HG03378 (cell line): ENCODE data around the gene POU6F1.
"Not testable (repeated sequence)": the region's sequence is repeated elsewhere in the genome, so short reads cannot be mapped to it uniquely, and the experiment has no call there.

Experiments
- ATAC-seq: cut with Tn5 transposase; IDR thresholded peaks from one replicate; pipeline ENCODE4 v1.9.1; 2021; ENCODE audit warnings: mild to moderate bottlenecking, moderate library complexity; ENCODE audit not compliant: unreplicated experiment

Gene POU6F1

GRCh38 chr12:51217968-51218606, at the start of gene POU6F1:
TSS of gene POU6F1 (minus strand) at chr12:51218062. CDS start at chr12:51206836, 11,226 bp downstream.
- ATAC-seq = peak; percentile 53

- ATAC-seq = no peak
Observed at GRCh38 chr12:51265024-51265423, 47.2 kb upstream of the POU6F1 start.

- ATAC-seq = no peak
Observed at GRCh38 chr12:51264297-51264696, 46.4 kb upstream of the POU6F1 start.

DNA sequence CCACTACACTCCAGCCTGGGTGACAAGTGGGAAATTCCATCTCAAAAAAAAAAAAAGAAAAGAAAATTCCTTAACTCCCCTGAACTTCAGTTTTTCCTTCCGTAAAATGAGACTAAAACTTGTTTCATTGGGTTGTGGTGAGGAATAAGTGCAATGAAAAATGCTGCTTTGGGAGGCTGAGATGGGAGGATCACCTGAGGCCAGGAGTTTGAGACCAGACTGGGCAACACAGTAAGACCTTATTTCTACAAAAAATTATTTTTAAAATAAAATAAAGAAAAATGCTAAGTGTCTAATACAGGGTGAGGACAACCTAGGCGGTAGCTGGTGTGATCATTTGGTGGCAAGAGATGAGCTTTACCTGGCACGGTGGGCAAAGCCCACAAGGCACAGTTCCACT, 45.5 kb upstream of the POU6F1 start:
- ATAC-seq = no peak

- no peak for ATAC-seq
Observed at GRCh38 chr12:51262758-51263177, 44.9 kb upstream of the POU6F1 start.

DNA sequence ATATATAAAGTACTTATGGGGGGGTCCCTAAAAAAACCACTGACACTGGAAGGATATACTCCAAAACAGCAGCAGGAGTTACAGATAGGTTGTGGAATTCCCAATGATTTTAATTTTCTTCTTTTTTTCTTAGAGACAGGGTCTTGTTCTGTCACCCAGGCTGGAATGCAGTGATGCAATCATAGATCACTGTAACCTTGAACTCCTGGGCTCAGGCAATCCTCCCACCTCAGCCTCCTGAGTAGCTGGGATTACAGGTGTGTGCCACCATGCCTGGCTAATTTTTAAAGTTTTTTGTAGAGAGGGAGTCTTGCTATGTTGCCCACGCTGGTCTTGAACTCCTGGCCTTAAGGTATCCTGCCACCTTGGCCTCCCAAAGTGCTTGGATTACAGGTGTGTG, 41.7 kb upstream of the POU6F1 start:
- ATAC-seq = not testable (repeated sequence)

DNA sequence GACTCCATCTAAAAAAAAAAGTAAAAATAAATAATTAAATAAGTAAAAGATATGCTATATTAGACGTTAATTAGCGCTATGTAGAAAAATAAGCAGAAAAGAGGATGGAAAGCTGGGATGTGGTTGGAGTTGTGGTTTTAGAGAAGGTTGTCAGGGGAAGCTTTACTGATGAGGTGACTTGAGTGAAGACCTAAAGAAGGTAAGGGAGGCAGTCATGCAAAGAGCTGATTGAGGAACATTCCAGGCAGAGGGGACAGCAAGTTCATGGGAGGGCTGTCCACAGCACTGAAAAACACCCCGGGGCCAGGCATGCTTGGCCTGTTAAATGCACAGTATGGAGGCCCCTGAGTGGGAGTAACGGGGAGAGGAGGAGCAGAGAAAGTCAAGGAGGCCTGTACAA, 36.7 kb upstream of the POU6F1 start:
- no peak for ATAC-seq

DNA sequence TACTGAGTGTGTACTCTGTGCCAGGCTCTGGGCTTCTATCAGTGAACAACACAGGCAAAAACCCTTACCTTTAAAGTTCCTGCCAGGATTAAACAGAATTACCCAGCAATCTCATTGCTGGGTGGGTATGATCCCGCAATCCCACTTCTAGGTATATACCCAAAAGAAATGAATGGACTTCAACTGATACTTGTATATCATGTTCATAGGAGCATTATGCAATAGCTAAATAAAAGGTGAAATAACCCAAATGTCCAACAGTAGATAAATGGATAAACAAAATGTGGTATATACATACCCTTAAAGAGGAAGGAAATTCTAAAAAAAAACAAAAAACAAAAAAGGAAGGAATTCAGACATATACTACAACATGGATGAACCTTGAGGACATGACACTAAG, 35.4 kb upstream of the POU6F1 start:
- no peak for ATAC-seq

DNA sequence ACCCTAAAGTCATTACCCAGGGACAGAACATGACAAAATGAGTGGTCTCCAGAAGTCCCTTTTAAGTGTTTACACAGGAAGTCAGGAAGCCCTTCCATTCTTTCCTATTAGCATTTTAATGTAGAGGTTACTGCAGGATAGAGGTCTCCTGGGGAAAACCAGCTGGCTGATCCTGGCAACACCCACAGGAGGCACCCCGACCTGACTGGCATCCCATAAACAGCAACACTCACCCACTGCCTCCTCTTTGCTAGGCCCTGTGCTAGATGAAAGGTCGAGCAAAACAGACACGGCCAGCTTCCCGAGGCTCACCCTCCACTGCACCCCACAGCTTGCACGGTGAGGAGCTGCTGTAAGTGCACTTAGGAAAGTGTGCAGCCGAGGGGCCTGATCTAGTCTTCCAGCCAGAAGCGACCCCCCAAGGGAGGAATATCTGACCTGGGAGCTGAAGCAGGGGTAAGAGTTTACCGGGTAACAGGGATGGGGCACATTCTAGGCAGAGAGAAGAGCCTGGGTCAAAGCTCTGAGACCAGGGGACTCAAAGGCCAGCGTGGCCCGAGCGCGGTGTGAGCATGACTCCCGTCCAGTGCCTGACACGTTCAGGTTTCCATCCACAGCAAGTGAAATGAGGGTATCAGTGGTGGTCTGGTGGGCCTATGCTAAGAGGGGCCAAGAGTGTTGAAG, 29.8 kb upstream of the POU6F1 start:
- ATAC-seq = no peak

DNA sequence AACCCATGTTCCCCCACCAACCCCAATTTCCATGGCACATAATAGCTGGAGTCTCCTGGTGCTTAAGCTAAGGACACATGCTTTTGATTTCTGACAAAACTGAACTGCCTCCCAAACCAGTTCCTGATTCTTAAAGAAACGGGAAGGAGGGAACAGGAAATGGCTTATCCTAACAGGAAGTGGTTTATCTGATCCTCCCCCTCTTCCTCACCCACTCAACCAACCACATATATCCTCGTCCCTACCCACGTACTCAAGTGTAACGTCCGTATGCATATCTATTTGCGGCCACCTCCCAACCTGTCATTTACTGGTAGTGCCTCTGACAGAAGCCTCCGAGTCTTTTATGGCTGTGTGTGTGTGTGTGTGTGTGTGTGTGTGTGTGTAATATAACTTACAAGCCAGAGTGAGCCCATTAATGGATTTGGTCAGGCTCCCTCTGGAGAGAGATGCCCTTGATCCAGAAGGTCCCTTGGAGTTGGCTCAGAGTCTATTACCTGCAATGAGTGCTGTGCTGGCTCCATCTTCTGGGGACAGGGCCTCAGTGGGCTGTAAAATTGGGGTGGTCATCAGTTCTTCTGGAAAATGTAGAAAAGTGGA, 28.5 kb upstream of the POU6F1 start:
- no peak for ATAC-seq

DNA sequence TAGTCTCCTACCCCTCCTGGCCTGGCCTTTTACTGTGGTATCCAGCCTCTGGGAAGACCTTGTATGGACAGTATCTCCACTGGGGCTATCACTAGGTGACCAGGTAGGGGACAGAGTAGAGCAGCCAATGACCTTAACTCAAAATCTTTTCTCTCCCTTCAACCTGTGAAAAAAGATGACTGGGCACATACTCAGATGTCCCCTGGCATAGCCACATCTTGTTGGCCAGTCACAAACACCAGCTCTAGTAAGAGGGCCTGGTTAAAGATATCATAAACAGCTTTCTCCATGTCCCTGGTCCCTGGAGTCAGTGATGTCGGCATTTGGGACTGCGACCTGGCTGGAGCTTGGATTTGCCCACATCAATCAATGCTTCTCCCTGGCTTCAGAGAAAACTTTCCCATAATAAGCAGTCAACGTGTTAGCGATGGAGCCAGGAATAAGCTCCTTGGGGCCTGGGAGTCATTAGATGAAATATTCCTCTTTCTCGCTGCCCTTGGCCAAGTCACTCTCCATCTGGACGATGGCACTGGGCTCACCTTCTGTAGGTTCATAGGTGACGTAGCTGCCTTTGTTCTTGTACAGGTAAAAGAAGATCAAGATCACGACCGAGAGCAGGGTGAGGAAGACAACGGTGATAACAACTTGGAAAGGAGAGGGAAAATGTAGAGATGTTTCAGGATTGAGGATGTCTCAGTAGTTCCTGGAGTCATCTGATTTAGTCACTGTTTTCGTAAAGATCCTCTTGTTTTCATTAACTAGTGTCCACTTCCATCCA, 27.8 kb upstream of the POU6F1 start:
- ATAC-seq = no peak

GRCh38 chr12:51244269-51244668, 26.4 kb upstream of the POU6F1 start:
- ATAC-seq = no peak

DNA sequence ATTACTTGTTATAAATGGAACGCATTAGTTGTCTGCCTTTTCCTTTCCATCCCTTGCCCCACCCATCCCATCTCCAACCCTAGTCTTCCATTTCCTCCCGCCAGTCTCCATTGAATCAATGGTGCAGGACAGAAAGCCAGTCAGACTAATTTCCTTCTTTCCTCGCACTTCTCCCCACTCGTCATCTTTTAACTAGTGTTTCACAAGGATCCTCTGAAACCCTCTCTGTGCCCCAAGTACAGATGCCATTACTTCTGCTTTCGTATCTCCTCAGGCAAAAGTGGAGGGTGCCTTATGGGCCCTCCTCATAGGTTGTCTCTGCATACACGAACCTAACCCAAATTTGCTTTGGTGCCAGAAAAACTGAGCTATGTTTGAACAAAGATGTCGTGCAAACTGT, 25.0 kb upstream of the POU6F1 start:
- ATAC-seq = no peak

- ATAC-seq = no peak
Observed at GRCh38 chr12:51242120-51242519, 24.3 kb upstream of the POU6F1 start.

- no peak for ATAC-seq
Observed at GRCh38 chr12:51240971-51241370, 23.1 kb upstream of the POU6F1 start.

DNA sequence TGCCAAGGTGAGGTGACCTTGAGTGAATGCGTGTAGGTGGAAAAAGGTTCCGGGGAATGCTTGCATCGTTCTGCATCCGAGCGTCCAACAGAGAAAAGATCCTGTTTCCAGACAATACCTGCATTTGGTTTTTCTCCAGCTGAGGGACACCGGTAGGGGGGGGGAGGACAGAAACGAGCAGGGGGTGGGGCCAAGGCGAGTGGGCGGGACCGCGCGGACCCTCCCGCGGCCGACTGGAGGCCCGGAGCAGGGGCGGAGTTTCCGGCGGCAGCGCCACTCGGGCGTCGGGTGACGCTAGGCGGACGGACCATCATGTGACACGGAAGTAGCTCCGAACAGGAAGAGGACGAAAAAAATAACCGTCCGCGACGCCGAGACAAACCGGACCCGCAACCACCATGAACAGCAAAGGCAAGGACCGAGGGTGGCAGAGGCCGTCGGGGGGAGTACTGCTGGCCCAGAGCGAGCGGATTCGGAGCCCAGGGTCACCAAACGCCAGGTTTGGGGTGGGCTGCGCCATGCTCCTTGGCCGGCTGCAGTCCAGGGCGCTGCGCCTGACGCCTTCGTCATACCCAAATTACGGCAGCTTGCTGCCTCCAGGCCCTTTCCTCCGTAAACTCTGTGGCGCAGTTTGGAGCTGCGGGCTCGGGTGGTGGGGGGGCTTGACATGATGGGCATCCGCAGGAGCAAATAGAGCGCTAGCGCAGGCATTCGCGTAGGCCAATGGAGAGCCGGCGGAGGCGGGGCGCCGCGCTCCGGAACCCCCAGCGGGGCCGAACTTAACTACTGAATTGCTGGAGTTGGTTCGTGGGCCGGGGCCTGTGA, 20.9 kb upstream of the POU6F1 start, which contains the start of gene DAZAP2:
Gene DAZAP2 (plus strand): TSS at position 317 of the 825 bp plus-strand sequence. CDS start 82 bp downstream, at position 399.
- peak; percentile 66 for ATAC-seq

GRCh38 chr12:51238037-51238509, 20.2 kb upstream of the POU6F1 start:
- ATAC-seq = peak; percentile 4

- no peak for ATAC-seq
Observed at GRCh38 chr12:51234530-51234929, 16.7 kb upstream of the POU6F1 start.

- ATAC-seq = no peak
Observed at GRCh38 chr12:51232642-51233041, 14.8 kb upstream of the POU6F1 start.

DNA sequence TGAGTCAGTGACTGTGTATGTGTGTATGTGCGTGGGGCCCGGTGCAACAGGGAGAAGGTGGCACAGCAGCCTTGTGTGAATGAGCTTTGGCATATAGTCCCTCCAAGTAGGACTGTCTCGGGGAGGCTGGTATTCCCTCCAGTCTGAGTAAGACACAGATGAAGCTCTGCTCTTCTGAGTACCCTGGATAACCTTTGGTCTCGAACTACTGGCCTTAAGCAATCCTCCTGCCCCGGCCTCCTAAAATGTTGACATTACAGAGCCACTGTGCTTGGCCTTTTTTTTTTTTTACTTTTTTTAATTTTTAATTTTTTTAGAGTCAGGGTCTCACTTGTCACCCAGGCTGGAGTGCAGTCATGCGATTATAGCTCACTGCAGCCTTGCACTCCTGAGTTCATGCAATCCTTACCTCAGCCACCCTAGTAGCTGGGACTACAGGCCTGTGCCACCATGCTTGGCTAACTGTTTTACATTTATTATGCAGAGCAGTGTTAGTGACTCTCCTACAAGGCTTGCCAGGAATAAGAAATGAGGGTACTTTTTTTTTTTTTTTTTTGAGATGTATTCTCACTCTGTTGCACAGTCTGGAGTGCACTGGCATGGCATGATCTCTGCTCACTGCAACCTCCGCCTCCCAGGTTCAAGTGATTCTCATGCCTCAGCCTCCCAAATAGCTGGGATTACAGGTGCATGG, 11.4 kb upstream of the POU6F1 start:
- no peak for ATAC-seq
